ENCODE measurements around the gene NOX1. TPM values are rescaled to one million over a fixed set of nuclear protein-coding genes. Genes with fewer than 3 reads are reported as not detected.
A peak's percentile ranks its signal among the peaks of the same experiment; 100 is the strongest.

The NOX1 gene
- not detected in 2 replicates for total RNA-seq (2014; rRNA removed; shearing (Covaris generic); ENCODE audit: low replicate concordance)

GRCh38 chrX:100874325-100874724, at the start of gene NOX1:
Gene NOX1 (minus strand): TSS chrX:100874359. CDS start chrX:100874139, 220 bp downstream.
- no peak for DNase-seq (ENCODE audit: low read depth)
- in situ Hi-C loops (cut with HindIII; ENCODE audit: low pct_unique_long_range_greater_than_20kb, low sequenced_read_pairs) = no loop called here

GRCh38 chrX:100915562-100915961, 41.4 kb upstream of the NOX1 start:
- in situ Hi-C loops (cut with HindIII; ENCODE audit: low pct_unique_long_range_greater_than_20kb, low sequenced_read_pairs) = no loop called here
- DNase-seq (ENCODE audit: low read depth) = no peak

- in situ Hi-C loops (cut with HindIII; ENCODE audit: low pct_unique_long_range_greater_than_20kb, low sequenced_read_pairs) = no loop called here
- DNase-seq (ENCODE audit: low read depth) = no peak
These were observed 39.0 kb upstream of the NOX1 start for GRCh38 chrX:100913111-100913510.

GRCh38 chrX:100911731-100912130, 37.6 kb upstream of the NOX1 start:
- DNase-seq (ENCODE audit: low read depth) = no peak
- in situ Hi-C loops (cut with HindIII; ENCODE audit: low pct_unique_long_range_greater_than_20kb, low sequenced_read_pairs) = no loop called here

- in situ Hi-C loops (cut with HindIII; ENCODE audit: low pct_unique_long_range_greater_than_20kb, low sequenced_read_pairs) = no loop called here
- no peak for DNase-seq (ENCODE audit: low read depth)
These were observed 31.5 kb upstream of the NOX1 start for GRCh38 chrX:100905620-100906019.

- DNase-seq (ENCODE audit: low read depth) = no peak
- in situ Hi-C loops (cut with HindIII; ENCODE audit: low pct_unique_long_range_greater_than_20kb, low sequenced_read_pairs) = no loop called here
These were observed 30.3 kb upstream of the NOX1 start for GRCh38 chrX:100904433-100904832.

- peak; percentile 6 for DNase-seq (ENCODE audit: low read depth)
- in situ Hi-C loops (cut with HindIII; ENCODE audit: low pct_unique_long_range_greater_than_20kb, low sequenced_read_pairs) = no loop called here
These were observed 21.4 kb upstream of the NOX1 start for GRCh38 chrX:100895365-100896075.

- in situ Hi-C loops (cut with HindIII; ENCODE audit: low pct_unique_long_range_greater_than_20kb, low sequenced_read_pairs) = no loop called here
- no peak for DNase-seq (ENCODE audit: low read depth)
These were observed 9.5 kb upstream of the NOX1 start for GRCh38 chrX:100883654-100884053.

- in situ Hi-C loops (cut with HindIII; ENCODE audit: low pct_unique_long_range_greater_than_20kb, low sequenced_read_pairs) = no loop called here
- DNase-seq (ENCODE audit: low read depth) = no peak
These were observed 6.2 kb upstream of the NOX1 start for GRCh38 chrX:100880368-100880767.

GRCh38 chrX:100871594-100872560, 2.3 kb downstream of the NOX1 start:
- DNase-seq (ENCODE audit: low read depth) = no peak
- in situ Hi-C loops (cut with HindIII; ENCODE audit: low pct_unique_long_range_greater_than_20kb, low sequenced_read_pairs) = no loop called here

- in situ Hi-C loops (cut with HindIII; ENCODE audit: low pct_unique_long_range_greater_than_20kb, low sequenced_read_pairs) = no loop called here
- DNase-seq (ENCODE audit: low read depth) = no peak
These were observed 3.6 kb downstream of the NOX1 start for GRCh38 chrX:100870527-100870926.

- in situ Hi-C loops (cut with HindIII; ENCODE audit: low pct_unique_long_range_greater_than_20kb, low sequenced_read_pairs) = no loop called here
- DNase-seq (ENCODE audit: low read depth) = no peak
These were observed 5.9 kb downstream of the NOX1 start for GRCh38 chrX:100868273-100868672.

- in situ Hi-C loops (cut with HindIII; ENCODE audit: low pct_unique_long_range_greater_than_20kb, low sequenced_read_pairs) = no loop called here
- DNase-seq (ENCODE audit: low read depth) = peak; percentile 1
These were observed 9.3 kb downstream of the NOX1 start for GRCh38 chrX:100864657-100865391.

GRCh38 chrX:100863326-100863864, 10.8 kb downstream of the NOX1 start:
- DNase-seq (ENCODE audit: low read depth) = no peak
- in situ Hi-C loops (cut with HindIII; ENCODE audit: low pct_unique_long_range_greater_than_20kb, low sequenced_read_pairs) = no loop called here

- no peak for DNase-seq (ENCODE audit: low read depth)
- in situ Hi-C loops (cut with HindIII; ENCODE audit: low pct_unique_long_range_greater_than_20kb, low sequenced_read_pairs) = no loop called here
These were observed 21.3 kb downstream of the NOX1 start for GRCh38 chrX:100852810-100853209.

GRCh38 chrX:100850317-100850716, 23.8 kb downstream of the NOX1 start:
- in situ Hi-C loops (cut with HindIII; ENCODE audit: low pct_unique_long_range_greater_than_20kb, low sequenced_read_pairs) = no loop called here

GRCh38 chrX:100831219-100831946, 42.8 kb downstream of the NOX1 start:
- in situ Hi-C loops (cut with HindIII; ENCODE audit: low pct_unique_long_range_greater_than_20kb, low sequenced_read_pairs) = no loop called here
- no peak for DNase-seq (ENCODE audit: low read depth)

More at GRCh38 chrX:100850317-100850716, 23.8 kb downstream of the NOX1 start:
- no peak for DNase-seq (ENCODE audit: low read depth)

- no peak for DNase-seq (ENCODE audit: low read depth)
- in situ Hi-C loops (cut with HindIII; ENCODE audit: low pct_unique_long_range_greater_than_20kb, low sequenced_read_pairs) = no loop called here
These were observed 43.6 kb downstream of the NOX1 start for GRCh38 chrX:100830547-100830946.
